Caco-2 (cell line): Measurements from ENCODE around the gene WASHC4. TPM values are rescaled to one million over a fixed set of nuclear protein-coding genes. Genes with fewer than 3 reads are reported as not detected.

Experiments used
- BruUV-seq: library from RNA; stranded (reverse); fragments of 400-500 nt; replicated peaks from 2 replicates; lab custom pipeline; 2021; lab: Mats Ljungman, UMichigan
- CTCF ChIA-PET: fragments of 300-600 bp; sonication (Branson Sonifier 250); formaldehyde crosslinking; loops from one replicate; lab custom pipeline; 2022; ENCODE audit warnings: antibody characterized with exemption; lab: Charles Lee
- POLR2A ChIA-PET: fragments of 300-600 bp; sonication (Branson Sonifier 250); formaldehyde crosslinking; loops from one replicate; lab custom pipeline; 2022; ENCODE audit warnings: antibody characterized with exemption; lab: Charles Lee
- DNase-seq, 2 experiments: peaks; one replicate each; pipeline versions ENCODE4 v3.0.0 to v3.0.0-alpha.2; 2020 to 2022
- H3K27me3 ChIP-seq: replicated peaks from 2 replicates; pipeline ENCODE4 v1.6.0; 2011; ENCODE audit warnings: low read length; ENCODE audit not compliant: control insufficient read depth, insufficient read depth
- H3K36me3 ChIP-seq: 2 replicates; pipeline ENCODE4 v1.5.1; 2011; ENCODE audit warnings: low read length; ENCODE audit not compliant: control insufficient read depth, insufficient read depth
- H3K4me1 ChIP-seq: fragments of 250-450 bp; sonication (Bioruptor Pico); 2 replicates; pipeline ENCODE4 v1.5.1; 2020; ENCODE audit warnings: mild to moderate bottlenecking
- H3K4me3 ChIP-seq: 2 replicates; pipeline ENCODE4 v1.5.1; 2011; ENCODE audit warnings: low read depth, mild to moderate bottlenecking, control low read depth, low read length
- H3K9me3 ChIP-seq: fragments of 250-450 bp; sonication (Bioruptor Pico); 2 replicates; pipeline ENCODE4 v1.5.1; 2020; ENCODE audit warnings: mild to moderate bottlenecking, moderate library complexity
- H3K27ac Mint-ChIP-seq: one replicate; pipeline ENCODE4 v1.8.0; 2022; ENCODE audit warnings: mixed read lengths; ENCODE audit not compliant: unreplicated experiment
- H3K27me3 Mint-ChIP-seq: one replicate; pipeline ENCODE4 v1.8.0; 2022; ENCODE audit warnings: mixed read lengths; ENCODE audit not compliant: insufficient read depth, unreplicated experiment
- H3K36me3 Mint-ChIP-seq: one replicate; pipeline ENCODE4 v1.8.0; 2022; ENCODE audit warnings: mild to moderate bottlenecking, mixed read lengths; ENCODE audit not compliant: insufficient read depth, unreplicated experiment
- H3K4me1 Mint-ChIP-seq: one replicate; pipeline ENCODE4 v1.8.0; 2022; ENCODE audit warnings: low read depth, mixed read lengths; ENCODE audit not compliant: unreplicated experiment
- H3K4me3 Mint-ChIP-seq: one replicate; pipeline ENCODE4 v1.8.0; 2022; ENCODE audit warnings: mild to moderate bottlenecking, moderate library complexity, mixed read lengths; ENCODE audit not compliant: unreplicated experiment
- H3K9me3 Mint-ChIP-seq: one replicate; pipeline ENCODE4 v1.8.0; 2022; ENCODE audit warnings: mixed read lengths; ENCODE audit not compliant: unreplicated experiment
- CTCF ChIP-seq, 2 experiments: fragments of 200-600 bp in 1 of 2; IDR thresholded peaks; 1 replicate in 1 of 2; 2 replicates in 1 of 2; pipeline versions ENCODE4 v1.5.1 to v1.8.0; 2011 to 2022; ENCODE audit warnings: antibody characterized with exemption in 1 of 2, control low read depth in 1 of 2, inconsistent platforms in 1 of 2, low read depth in 1 of 2, low read length in 1 of 2, mild to moderate bottlenecking in 1 of 2, moderate library complexity in 1 of 2; ENCODE audit not compliant: insufficient read depth in 1 of 2, severe bottlenecking in 1 of 2, unreplicated experiment in 1 of 2
- intact Hi-C: fragments of 100-400 bp; cut with micrococcal nuclease; formaldehyde crosslinking; loops from one replicate; pipeline ENCODE4 v1.10.0; 2022; ENCODE audit not compliant: unreplicated experiment
- total RNA-seq: library from RNA; stranded (reverse); gene quantifications from 2 replicates; pipeline ENCODE4 v1.2.3, GENCODE V29; 2022

Gene WASHC4
- total RNA-seq, 1 experiment from 2014 or later: 41.0 TPM

GRCh38 chr12:105205322-105206048 lies 98.0 kb downstream of the WASHC4 start:
- no TSS peak for BruUV-seq
- H3K4me1 Mint-ChIP-seq: peaks cover 12% of the 10 kb centered on the region

GRCh38 chr12:105206686-105207374 lies 99.3 kb downstream of the WASHC4 start:
- Mint-ChIP-seq H3K4me1 (peaks cover 12% of the 10 kb centered on the region), H3K36me3 (peaks cover 46% of the 10 kb centered on the region), H3K9me3 (no peaks in the 10 kb centered on the region), H3K27ac (no peak overlapping the region), H3K4me3 (no peak overlapping the region), H3K27me3 (no peaks in the 10 kb centered on the region)
- intact Hi-C loops: no loop called here
- no peak for TF ChIP-seq CTCF (IDR thresholded peaks at IDR 0.05; ENCODE audit: insufficient read depth in 1 of 2, low read depth in 1 of 2, low read length in 1 of 2, severe bottlenecking in 1 of 2, unreplicated experiment in 1 of 2)
- Histone ChIP-seq H3K36me3 (peaks cover 4% of the 10 kb centered on the region), H3K9me3 (no peaks in the 10 kb centered on the region), H3K4me3 (no peak overlapping the region), H3K4me1 (peaks cover 8% of the 10 kb centered on the region), H3K27me3 (no peaks in the 10 kb centered on the region)
- no peak for DNase-seq
- BruUV-seq: no TSS peak
- CTCF ChIA-PET: no interaction called here
- POLR2A ChIA-PET: no interaction called here

More at GRCh38 chr12:105205322-105206048, 98.0 kb downstream of the WASHC4 start:
- H3K36me3 Mint-ChIP-seq: peaks cover 36% of the 10 kb centered on the region
- Histone ChIP-seq H3K27me3 (no peaks in the 10 kb centered on the region), H3K9me3 (no peaks in the 10 kb centered on the region), H3K36me3 (peaks cover 4% of the 10 kb centered on the region), H3K4me1 (peaks cover 8% of the 10 kb centered on the region), H3K4me3 (no peak overlapping the region)
- ChIA-PET POLR2A (no interaction called here), CTCF (interaction anchor here (1.1 kb wide), 1 partner anchor 177 kb away, joined by 6 read pairs; no protein-coding TSS in a partner anchor)
- H3K4me3 Mint-ChIP-seq: no peak overlapping the region
- H3K27ac Mint-ChIP-seq: no peak overlapping the region
- no peaks in the 10 kb centered on the region for H3K27me3 Mint-ChIP-seq
- H3K9me3 Mint-ChIP-seq: no peaks in the 10 kb centered on the region
- no peak for DNase-seq
- TF ChIP-seq CTCF (IDR thresholded peaks at IDR 0.05; ENCODE audit: insufficient read depth in 1 of 2, low read depth in 1 of 2, low read length in 1 of 2, severe bottlenecking in 1 of 2, unreplicated experiment in 1 of 2): no peak
- intact Hi-C loops: no loop called here

DNA sequence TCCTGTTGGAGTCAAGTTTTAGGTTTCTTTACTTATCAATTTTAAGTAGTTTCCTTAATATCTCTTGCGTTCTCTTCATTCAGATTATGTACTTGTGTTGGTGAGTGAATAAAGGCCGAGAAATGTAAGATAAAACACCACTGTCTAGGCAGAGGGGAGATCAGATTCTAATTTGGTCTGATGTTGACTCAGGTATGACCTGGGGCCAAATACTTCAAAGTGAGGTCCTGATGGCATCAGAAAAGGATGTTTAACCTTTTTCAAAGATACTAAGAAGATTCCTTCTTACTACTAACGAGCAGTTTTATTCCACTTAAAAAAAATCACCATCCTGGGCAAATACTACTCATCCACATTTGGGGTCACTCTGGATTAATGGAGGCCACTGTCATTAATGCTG lies 101.6 kb downstream of the WASHC4 start:
- intact Hi-C loops: no loop called here
- no peak for TF ChIP-seq CTCF (IDR thresholded peaks at IDR 0.05; ENCODE audit: insufficient read depth in 1 of 2, low read depth in 1 of 2, low read length in 1 of 2, severe bottlenecking in 1 of 2, unreplicated experiment in 1 of 2)
- no peaks in the 10 kb centered on the region for H3K27me3 ChIP-seq
- no peak overlapping the region for H3K4me3 ChIP-seq
- no peak overlapping the region for H3K27ac Mint-ChIP-seq
- no peaks in the 10 kb centered on the region for H3K9me3 ChIP-seq
- BruUV-seq: no TSS peak
- peaks cover 21% of the 10 kb centered on the region for H3K4me1 ChIP-seq
- H3K36me3 ChIP-seq: peaks cover 6% of the 10 kb centered on the region
- H3K27me3 Mint-ChIP-seq: no peaks in the 10 kb centered on the region
- H3K9me3 Mint-ChIP-seq: no peaks in the 10 kb centered on the region
- H3K36me3 Mint-ChIP-seq: peaks cover 49% of the 10 kb centered on the region
- no peak for DNase-seq
- ChIA-PET CTCF (no interaction called here), POLR2A (no interaction called here)
- H3K4me3 Mint-ChIP-seq: no peak overlapping the region
- peaks cover 21% of the 10 kb centered on the region for H3K4me1 Mint-ChIP-seq
